ENCODE measurements around the gene TENT4A.

TENT4A gene

DNA sequence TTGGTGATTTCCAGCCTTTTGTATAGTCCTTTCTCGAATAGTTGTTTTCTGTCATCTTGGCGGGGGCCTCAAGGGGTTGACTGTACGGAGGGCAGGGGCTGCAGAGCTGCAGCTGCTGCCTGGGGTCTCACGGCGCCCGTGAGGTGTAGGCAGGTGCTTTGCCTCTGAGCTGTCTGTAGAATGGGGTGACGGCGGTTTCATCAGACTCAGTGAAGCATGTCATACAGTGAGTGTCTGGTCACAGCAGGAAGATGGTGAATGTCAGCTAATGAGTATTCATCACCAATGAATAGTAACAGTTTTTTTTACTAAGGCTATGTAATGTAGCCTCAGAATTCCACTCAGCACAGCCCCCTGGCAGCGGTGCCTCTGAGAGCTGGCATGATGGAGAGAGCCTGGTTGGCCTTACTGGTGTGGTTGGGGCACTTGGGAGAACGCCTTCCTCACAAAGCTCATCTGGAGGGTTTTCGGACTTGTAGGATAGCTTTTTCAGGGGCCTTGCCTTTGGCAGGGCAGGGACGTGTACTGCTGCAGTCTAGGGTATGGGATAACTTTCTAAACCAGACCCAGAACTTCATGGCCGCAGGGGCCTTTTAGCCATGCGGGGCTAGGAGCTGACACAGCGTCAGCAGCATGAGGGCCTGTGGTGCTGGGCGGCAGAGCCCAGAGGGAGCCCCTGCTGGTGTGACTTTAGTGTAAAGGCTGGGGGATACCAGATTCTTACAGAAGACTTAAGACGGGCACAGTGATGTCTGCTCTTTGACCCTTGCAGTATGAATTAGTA lies 15.0 kb downstream of the TENT4A start:
- in situ Hi-C loops (cut with MboI; ENCODE audit: low pct_unique_long_range_greater_than_20kb, low sequenced_read_pairs) = no loop called here

GRCh38 chr5:6728795-6729183 lies 15.6 kb downstream of the TENT4A start:
- in situ Hi-C loops (cut with MboI; ENCODE audit: low pct_unique_long_range_greater_than_20kb, low sequenced_read_pairs) = no loop called here
- no peak for DNase-seq

More for the DNA sequence above, 15.0 kb downstream of the TENT4A start:
- no peak for DNase-seq

DNA sequence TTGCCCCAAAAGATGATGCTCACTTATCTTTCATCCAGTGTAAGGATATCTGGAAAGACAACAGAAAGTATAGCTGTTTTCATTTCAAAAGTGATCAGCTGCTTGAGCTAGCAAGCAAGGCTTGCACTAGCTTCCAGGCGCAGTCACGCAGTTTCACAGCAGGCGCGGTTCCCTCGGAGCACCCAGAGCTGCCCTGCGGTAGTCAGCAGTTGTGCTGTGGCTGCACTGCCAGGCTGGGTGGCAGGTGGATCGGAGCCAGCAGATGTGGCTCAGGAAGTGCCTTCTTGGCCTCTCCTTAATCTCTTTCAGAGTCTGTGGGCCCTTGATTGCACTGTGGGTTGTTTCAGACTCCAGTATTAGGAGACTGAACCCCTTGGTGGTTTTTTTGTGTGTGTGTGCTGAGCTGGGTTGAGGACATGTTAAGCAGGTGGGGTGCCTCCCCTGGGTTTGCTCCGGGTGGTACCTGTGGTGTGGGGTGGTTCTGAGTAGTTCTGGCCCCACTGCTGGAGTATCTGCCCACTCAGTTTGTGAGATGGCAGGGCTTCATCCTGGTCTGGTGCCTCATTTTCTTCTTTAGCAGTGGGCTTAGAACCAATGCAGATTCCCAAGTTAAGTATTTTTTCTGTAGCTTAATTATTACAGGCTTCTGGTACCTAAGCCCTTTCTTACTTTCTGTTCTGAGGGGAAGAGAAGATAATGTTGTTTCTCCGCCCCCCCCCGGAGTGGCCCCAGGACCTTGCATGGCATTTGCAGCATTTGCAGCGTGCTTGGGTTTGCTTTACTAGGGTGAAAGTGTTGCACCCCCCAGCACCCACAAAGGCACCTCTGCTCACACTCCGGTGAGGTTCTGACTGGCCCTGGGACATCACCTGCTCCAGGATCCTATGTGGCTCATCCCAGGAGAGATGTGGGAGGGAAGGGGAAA lies 16.4 kb downstream of the TENT4A start:
- peak; percentile 40 for DNase-seq
- in situ Hi-C loops (cut with MboI; ENCODE audit: low pct_unique_long_range_greater_than_20kb, low sequenced_read_pairs) = no loop called here

DNA sequence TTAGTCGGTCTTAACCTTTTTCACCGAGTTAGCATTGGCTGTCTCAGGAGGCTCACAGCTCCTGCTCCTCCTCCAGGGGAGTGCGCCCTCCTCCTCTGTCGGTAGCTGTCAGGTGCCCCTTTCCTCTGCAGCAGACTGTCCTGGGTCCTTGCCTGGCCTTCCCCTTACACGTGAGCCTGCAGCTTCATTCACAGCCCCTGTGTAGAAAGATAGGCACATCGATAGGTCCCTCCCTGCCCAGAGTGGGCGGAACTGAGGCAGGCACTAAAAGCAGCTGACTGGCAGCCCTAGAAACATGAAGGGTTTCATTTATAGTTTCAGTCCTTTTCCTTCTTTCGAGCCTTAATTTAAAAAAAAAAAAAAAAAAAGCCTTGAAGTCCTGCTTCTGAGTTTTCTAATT lies 17.2 kb downstream of the TENT4A start:
- DNase-seq = no peak
- in situ Hi-C loops (cut with MboI; ENCODE audit: low pct_unique_long_range_greater_than_20kb, low sequenced_read_pairs) = no loop called here

DNA sequence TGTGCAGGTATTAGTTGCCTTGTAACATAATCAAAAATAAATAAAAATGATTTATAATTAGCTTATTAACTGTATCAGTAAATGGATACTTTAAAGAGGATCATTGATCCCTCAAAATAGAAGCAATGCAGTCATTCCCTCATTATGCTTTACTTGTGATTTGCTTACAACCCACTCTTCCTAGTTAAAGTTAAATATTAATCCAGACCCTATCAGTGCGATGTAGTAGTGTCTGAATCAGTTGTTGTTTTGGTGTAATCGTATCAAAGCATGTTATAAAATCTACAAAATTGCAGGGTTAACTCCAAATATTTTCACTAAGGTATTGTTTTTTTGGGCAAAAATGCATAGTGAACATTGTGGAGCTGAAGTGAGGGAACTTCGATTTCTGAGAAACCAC lies 17.6 kb downstream of the TENT4A start:
- no peak for DNase-seq
- in situ Hi-C loops (cut with MboI; ENCODE audit: low pct_unique_long_range_greater_than_20kb, low sequenced_read_pairs) = no loop called here

DNA sequence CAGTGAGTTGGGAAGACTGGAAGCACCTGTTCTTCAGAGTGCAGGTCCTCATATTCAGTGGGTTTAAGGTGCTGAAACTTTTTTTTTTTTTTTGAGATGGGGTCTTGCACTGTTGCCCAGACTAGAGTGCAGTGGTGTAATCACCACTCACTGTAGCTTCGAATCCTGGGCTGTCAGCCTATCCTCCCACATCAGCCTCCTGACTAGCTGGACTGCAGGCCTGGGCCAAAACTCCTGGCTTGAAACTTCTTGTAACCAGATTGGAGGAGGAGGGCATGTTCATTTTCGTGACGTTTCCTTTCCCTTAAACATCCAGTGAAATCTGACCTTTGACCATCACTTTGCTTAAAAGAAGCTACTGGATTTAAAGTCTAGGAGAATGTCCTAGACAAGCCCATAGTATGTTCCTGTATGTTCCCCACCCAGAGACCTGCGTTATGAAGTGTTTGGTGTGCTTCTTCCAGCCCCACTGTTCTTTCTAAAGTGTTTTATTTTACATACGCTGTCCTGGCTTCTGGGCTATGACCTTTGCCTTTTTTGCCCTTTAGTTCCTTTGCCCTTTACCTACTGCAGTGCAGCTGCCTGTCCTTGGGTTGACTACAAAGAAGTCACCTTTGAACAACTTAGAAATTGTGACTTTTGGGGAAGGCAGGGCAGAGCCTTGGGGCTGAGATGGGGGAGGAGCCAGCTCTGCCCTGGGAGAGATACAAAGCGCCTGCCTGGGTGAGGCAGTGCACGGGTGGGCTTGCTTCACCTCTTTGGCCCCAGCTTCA lies 18.4 kb downstream of the TENT4A start:
- DNase-seq = no peak

DNA sequence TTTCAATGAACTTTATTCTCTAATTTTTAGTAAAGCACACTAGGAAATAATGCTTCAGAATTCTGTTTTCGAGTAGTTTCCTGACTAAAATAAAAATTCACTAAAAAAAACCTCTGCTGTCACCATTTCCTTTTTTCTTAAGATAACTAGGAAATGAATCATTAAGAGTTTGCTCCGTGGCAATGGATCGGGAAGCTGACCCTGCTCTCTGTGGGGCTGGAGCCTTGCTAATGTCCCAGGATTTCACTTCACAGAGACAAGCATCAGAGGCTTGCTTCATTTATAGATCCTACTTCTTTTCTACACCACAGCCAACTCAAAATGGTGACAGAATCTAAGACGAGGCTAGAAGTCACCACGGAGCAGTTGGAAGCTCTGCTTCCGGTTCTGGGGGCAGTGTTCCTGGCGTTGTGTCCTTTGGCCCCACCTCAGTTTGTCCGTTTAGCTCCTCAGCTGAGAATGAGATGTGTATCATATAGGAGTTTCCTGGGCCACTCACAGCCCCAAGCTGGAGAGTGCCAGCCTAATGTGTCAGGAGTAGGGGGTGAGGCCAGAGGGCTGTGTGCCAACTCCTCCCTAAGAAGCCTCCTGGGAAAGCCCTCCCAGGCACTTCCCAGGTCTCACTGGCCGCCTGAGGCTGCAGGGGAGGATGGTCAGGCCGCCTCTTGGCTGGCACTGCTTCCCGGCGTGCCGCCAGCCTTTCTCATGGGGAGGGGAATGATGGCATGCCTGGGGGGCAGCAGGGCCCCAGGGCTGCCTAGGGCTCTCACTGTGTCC lies 19.6 kb downstream of the TENT4A start:
- in situ Hi-C loops (cut with MboI; ENCODE audit: low pct_unique_long_range_greater_than_20kb, low sequenced_read_pairs) = no loop called here
- no peak for DNase-seq

More for the DNA sequence above, 18.4 kb downstream of the TENT4A start:
- in situ Hi-C loops (cut with MboI; ENCODE audit: low pct_unique_long_range_greater_than_20kb, low sequenced_read_pairs) = no loop called here

- in situ Hi-C loops (cut with MboI; ENCODE audit: low pct_unique_long_range_greater_than_20kb, low sequenced_read_pairs) = no loop called here
- DNase-seq = no peak
Measured at GRCh38 chr5:6733411-6734242, 20.4 kb downstream of the TENT4A start.

DNA sequence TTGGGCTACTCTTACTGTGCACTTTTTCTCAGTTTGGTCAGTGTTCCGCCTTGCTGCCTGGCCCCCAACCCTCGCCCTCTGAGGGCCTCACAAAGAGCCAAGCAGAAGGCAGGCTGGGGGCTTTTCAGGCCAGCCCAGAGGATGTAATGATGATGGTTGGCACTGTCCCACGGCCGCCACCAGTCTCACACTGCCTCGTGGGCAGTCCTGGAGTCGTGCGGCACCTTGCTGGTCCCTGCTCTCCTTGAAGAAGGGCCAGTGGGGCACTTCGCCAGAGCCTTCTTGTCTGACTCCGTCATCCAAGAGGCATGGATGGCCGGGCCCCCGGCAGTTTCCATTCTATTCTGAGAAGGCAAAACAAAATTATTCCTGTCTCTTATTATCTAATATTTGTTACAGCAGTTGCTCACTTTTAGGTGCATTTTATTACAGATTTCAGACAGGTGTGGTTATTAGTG lies 21.0 kb downstream of the TENT4A start:
- in situ Hi-C loops (cut with MboI; ENCODE audit: low pct_unique_long_range_greater_than_20kb, low sequenced_read_pairs) = no loop called here
- no peak for DNase-seq

GRCh38 chr5:6734781-6735180 lies 21.5 kb downstream of the TENT4A start:
- no peak for DNase-seq
- in situ Hi-C loops (cut with MboI; ENCODE audit: low pct_unique_long_range_greater_than_20kb, low sequenced_read_pairs) = no loop called here

DNA sequence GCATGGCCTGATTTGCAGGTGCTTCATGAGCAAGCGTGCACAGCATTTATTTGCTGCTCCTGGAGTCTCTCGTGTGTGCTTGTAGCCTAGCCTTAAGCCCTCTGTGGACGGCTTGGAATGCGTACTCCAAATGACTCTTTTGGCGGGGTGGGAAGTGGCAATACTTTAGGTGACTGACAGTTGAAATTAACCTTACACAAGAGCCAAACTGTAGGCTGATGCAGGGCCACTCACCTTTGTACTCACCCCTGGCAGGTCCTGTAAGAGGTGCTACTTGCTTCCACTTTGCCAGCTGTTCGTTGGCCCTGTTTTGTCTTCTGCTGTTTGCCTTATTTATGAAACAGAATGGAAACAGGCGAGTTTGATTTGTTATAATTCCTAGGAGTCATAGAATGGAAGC lies 22.9 kb downstream of the TENT4A start:
- in situ Hi-C loops (cut with MboI; ENCODE audit: low pct_unique_long_range_greater_than_20kb, low sequenced_read_pairs) = no loop called here

GRCh38 chr5:6736524-6737042 lies 23.4 kb downstream of the TENT4A start:
- in situ Hi-C loops (cut with MboI; ENCODE audit: low pct_unique_long_range_greater_than_20kb, low sequenced_read_pairs) = no loop called here
- DNase-seq = no peak

More for the DNA sequence above, 22.9 kb downstream of the TENT4A start:
- DNase-seq = no peak

DNA sequence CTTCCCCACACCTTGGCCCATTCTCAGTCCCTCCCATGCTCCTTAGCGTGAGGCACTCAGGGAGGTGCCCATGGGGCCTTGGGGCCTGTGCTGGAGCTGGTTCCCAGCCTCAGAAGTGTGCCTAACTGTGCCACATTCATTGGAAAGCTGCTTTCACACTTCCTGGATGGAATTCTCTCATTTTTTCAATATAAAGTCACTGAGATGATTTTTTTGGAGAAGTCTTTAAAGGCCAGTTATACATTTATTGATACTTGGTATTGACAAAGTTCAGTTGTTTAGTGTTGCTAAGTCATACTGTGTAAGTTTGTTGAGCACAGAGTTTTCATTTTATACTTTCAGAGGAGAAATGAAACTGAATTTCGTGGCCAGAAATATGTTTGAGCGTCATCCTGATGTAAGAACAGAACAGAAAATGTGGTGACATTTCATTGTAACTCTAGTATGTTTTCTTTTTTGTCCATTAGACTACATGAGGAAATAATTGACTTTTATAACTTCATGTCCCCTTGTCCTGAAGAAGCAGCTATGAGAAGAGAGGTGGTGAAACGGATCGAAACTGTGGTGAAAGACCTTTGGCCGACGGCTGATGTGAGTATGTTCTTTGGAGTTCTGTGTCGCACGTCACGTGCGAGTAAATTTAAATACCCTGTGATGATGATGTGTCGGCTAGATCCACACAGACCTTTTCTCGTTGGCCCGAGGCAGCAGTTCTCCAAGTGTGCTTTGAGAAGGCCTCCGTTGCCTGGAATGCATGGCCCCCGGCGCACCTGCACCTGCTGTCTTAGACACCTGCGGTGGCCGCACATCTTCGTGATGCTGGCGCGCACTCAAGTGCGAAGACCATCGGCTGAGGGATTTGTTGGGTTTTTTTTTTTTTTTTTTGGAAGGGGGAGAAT lies 24.1 kb downstream of the TENT4A start:
- in situ Hi-C loops (cut with MboI; ENCODE audit: low pct_unique_long_range_greater_than_20kb, low sequenced_read_pairs) = no loop called here
- DNase-seq = no peak

DNA sequence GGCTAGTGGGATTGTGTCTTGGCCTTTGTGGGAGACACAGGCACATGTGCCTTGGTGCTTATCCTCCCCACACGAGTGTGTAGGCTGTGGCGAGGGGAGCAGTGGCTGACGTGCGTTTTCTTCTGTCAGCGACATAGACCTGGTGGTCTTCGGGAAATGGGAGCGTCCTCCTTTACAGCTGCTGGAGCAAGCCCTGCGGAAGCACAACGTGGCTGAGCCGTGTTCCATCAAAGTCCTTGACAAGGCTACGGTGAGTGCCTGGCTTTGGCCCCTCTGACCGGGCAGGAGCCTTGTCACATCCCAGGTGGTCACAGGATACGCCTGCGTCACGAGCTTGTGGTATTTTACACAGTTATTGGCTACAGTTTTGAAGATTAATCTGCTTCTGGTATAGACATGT lies 26.4 kb downstream of the TENT4A start:
- no peak for DNase-seq
- in situ Hi-C loops (cut with MboI; ENCODE audit: low pct_unique_long_range_greater_than_20kb, low sequenced_read_pairs) = no loop called here

DNA sequence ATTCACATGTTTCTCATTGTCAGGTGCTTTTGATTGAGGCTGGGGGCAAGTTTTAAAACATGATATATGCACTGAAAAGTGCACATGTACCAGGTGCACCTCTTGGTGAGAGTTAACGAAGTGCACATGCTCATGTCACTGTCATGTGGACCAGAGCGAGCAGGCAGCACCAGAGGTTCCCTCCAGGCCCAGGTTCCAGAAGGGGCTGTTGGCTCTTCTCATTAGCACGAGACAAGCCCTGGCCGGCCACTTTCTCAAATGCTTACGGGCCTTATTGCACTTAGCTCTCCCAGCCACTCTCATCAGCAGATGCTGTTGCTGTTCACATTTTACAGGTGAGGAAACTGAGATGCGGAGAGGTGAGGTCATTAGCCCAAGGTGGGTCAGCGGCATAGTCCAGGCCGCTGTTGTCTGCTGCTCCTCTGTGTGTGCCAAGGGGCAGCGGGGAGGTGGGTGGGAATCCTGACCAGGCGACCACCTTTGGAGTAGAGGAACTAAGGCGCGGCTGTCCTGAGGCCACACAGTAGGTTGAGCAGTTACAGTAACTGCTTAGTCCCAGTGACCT lies 27.4 kb downstream of the TENT4A start:
- in situ Hi-C loops (cut with MboI; ENCODE audit: low pct_unique_long_range_greater_than_20kb, low sequenced_read_pairs) = no loop called here
- DNase-seq = no peak

- in situ Hi-C loops (cut with MboI; ENCODE audit: low pct_unique_long_range_greater_than_20kb, low sequenced_read_pairs) = no loop called here
- no peak for DNase-seq
Measured at GRCh38 chr5:6742081-6742758, 29.0 kb downstream of the TENT4A start.
